Naive B cell (primary cell): ENCODE data around the gene COL19A1. TPM values are rescaled to one million over a fixed set of nuclear protein-coding genes. Genes with fewer than 3 reads are reported as not detected.
"Not testable (repeated sequence)": the region's sequence is repeated elsewhere in the genome, so short reads cannot be mapped to it uniquely, and the experiment has no call there.

Experiments used
- ATAC-seq, 2 donors: fragments of 150-1000 bp; cut with Tn5 transposase; 2 replicates each; pipeline ENCODE4 v1.10.0; 2021; ENCODE audit warnings: low read depth in 2 of 2, mild to moderate bottlenecking in 2 of 2, moderate library complexity in 2 of 2
- DNase-seq: peaks from one replicate; pipeline ENCODE4 v3.0.0; 2022
- H3K27ac Mint-ChIP-seq, 6 donors: one replicate each; pipeline ENCODE4 v1.8.0; 2020 to 2022; ENCODE audit warnings: mild to moderate bottlenecking in 6 of 6, mixed read lengths in 6 of 6, moderate library complexity in 5 of 6, inconsistent platforms in 2 of 6
- H3K27me3 Mint-ChIP-seq, 3 donors: one replicate each; pipeline ENCODE4 v1.8.0; 2021 to 2022; ENCODE audit warnings: mixed read lengths in 3 of 3, mild to moderate bottlenecking in 1 of 3
- H3K36me3 Mint-ChIP-seq, 2 donors: one replicate each; pipeline ENCODE4 v1.8.0; 2020 to 2022; ENCODE audit warnings: mixed read lengths in 2 of 2, inconsistent platforms in 1 of 2, mild to moderate bottlenecking in 1 of 2
- H3K4me1 Mint-ChIP-seq, 3 donors: one replicate each; pipeline ENCODE4 v1.8.0; 2020 to 2022; ENCODE audit warnings: mixed read lengths in 3 of 3, inconsistent platforms in 1 of 3, mild to moderate bottlenecking in 1 of 3, moderate library complexity in 1 of 3
- H3K4me3 Mint-ChIP-seq, 8 donors: one replicate each; pipeline ENCODE4 v1.8.0; 2020 to 2022; ENCODE audit warnings: mild to moderate bottlenecking in 8 of 8, mixed read lengths in 8 of 8, moderate library complexity in 8 of 8, inconsistent platforms in 2 of 8
- H3K9me3 Mint-ChIP-seq, 7 donors: one replicate each; pipeline ENCODE4 v1.8.0; 2020 to 2022; ENCODE audit warnings: mixed read lengths in 7 of 7, mild to moderate bottlenecking in 5 of 7, inconsistent platforms in 2 of 7, moderate library complexity in 1 of 7
- polyA plus RNA-seq, 6 donors: library from polyadenylated mRNA; unstranded; fragments of 300-500 nt; fragmentation: Illumina TruSeq; gene quantifications; one replicate each; pipeline ENCODE4 v1.2.3, GENCODE V29; 2021; ENCODE audit warnings: low read depth in 6 of 6

COL19A1 gene
- polyA plus RNA-seq, 6 donors from 2014 or later: 14.1 to 47.3 (median 31.9) TPM

GRCh38 chr6:69892561-69892960 is 26.2 kb downstream of the COL19A1 start:
- not testable (repeated sequence) for H3K27me3 Mint-ChIP-seq, DNase-seq, H3K4me3 Mint-ChIP-seq, ATAC-seq
- Mint-ChIP-seq H3K4me1 (peaks cover 50 to 85% (median 64%) of the 10 kb centered on the region in 3 donors), H3K36me3 (peaks cover 28 to 33% of the 10 kb centered on the region in 2 donors), H3K9me3 (peaks cover 2 to 19% (median 6%) of the 10 kb centered on the region in 7 donors), H3K27ac (peak overlapping the region in 3 of 6 donors; percentile 34 to 82 (median 52))

DNA sequence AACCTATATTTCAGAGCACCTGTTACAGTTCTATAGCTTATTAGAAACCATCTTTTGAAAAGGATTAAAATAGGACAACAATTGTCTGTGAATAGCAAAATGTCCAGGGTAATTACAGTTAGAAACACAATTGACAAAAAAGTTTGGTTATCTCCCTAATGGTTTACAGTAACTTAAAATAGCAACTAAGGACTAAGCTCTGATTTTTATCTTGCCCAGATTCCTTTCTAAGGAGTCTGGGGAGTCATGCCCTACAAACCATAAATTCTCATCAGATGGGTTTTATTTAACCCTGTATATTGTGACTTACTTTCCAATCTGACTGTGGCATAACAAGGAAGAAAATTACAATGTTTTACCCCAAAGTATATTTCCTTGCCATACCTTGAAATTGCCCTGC is 26.9 kb downstream of the COL19A1 start:
- Mint-ChIP-seq H3K9me3 (peaks cover 2 to 19% (median 6%) of the 10 kb centered on the region in 7 donors), H3K4me3 (peak overlapping the region in 1 of 8 donors; percentile 31), H3K4me1 (peaks cover 43 to 77% (median 57%) of the 10 kb centered on the region in 3 donors), H3K36me3 (peaks cover 21 to 27% of the 10 kb centered on the region in 2 donors), H3K27ac (peak overlapping the region in 5 of 6 donors; percentile 12 to 97 (median 82))
- not testable (repeated sequence) for ATAC-seq, DNase-seq, H3K27me3 Mint-ChIP-seq

DNA sequence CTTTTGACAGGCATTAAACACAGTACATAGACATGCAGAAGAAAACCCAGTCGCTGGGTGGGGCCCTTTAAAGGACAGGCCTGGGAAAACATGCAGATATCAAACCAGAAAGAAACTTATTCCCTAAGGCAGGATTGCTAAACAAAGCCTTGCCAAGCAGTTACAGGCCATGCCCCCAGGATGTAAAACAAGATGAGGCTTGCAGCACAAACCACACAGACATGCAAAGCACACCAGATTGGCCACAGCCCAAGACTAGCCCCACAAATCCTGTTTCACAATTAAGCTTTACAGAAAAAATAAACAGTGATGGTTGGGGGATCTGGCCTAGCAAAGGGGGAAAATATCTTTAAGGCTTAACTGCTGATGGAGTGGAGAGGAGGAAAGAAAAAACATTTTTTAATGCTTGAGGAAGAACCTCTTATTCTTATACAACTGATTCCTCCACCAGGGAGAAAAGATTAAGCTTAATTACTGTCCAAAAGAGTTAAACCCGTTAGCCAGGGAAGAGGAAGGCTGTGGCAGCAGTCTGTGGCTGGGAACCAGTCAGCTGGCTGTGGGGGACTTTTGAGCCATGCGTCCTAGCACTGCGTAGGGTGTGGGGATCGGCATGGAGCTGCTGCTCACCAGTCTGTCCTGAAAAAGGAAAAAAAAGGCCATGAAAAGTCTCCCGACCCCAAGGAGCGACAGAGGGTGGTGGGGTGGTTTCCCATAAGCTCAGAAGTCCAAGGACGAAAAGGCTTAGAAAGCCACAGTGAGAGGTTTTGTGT is 28.4 kb downstream of the COL19A1 start:
- ATAC-seq (peak; percentile 32), DNase-seq (no peak)
- Mint-ChIP-seq H3K4me1 (peaks cover 42 to 66% (median 49%) of the 10 kb centered on the region in 3 donors), H3K27ac (peak overlapping the region; percentile 23 to 89 (median 83)), H3K4me3 (peak overlapping the region in 6 of 8 donors; percentile 9 to 73 (median 38)), H3K36me3 (peaks cover 19 to 28% of the 10 kb centered on the region in 2 donors), H3K9me3 (peaks cover 1 to 11% (median 6%) of the 10 kb centered on the region in 7 donors), H3K27me3 (no peaks in the 10 kb centered on the region)

DNA sequence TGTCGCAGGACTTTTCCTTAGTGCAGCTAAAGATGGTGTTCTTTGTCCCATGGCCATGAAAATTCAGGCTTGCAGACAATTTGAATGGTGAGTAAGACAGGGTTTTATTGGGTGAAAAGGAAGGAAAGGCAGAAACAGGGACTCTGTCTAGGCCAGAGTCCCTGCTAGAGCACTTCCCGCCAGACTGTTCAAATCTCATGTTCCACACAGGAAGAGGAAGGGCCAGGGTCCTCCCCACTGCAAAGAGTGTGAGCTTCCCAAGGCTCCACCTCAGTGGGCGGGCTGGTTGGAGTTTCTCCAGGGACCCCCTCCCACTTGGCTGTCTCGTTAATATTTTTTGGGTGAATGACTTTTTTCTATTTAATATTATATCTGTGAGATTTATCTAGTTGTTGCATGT is 29.0 kb downstream of the COL19A1 start:
- no peak for ATAC-seq
- Mint-ChIP-seq H3K27ac (peak overlapping the region in 5 of 6 donors; percentile 72 to 88 (median 84)), H3K9me3 (peaks cover 0 to 9% (median under 1%) of the 10 kb centered on the region in 7 donors)

DNA sequence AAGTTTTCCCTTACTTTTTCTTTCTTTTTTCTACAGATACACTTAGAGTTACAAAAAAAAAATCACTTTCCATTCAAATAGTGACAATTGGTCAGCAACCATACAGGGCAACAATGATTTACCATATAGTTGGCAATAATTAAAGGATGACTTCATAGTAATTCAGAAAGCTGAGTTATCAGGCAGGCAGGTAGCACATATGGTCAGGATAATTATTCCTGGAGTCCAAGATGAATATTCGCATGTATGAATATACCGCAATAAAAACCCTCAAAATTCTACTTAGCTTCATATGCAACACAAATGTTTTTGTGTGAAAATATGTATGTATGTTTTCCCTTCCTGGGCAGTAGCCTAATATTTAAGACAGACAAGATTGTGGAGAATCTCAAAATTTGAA is 34.5 kb downstream of the COL19A1 start:
- no peak for DNase-seq
- H3K36me3 Mint-ChIP-seq: peaks cover 19 to 23% of the 10 kb centered on the region in 2 donors
- no peak for ATAC-seq
- H3K27me3 Mint-ChIP-seq: no peaks in the 10 kb centered on the region
- peaks cover 0 to 6% (median 0%) of the 10 kb centered on the region in 7 donors for H3K9me3 Mint-ChIP-seq
- no peak overlapping the region for H3K4me3 Mint-ChIP-seq
- peak overlapping the region in 1 of 6 donors; percentile 73 for H3K27ac Mint-ChIP-seq
- peaks cover 10 to 42% (median 13%) of the 10 kb centered on the region in 3 donors for H3K4me1 Mint-ChIP-seq

More for the DNA sequence above, 29.0 kb downstream of the COL19A1 start:
- Mint-ChIP-seq H3K27me3 (no peaks in the 10 kb centered on the region), H3K36me3 (peaks cover 13 to 23% of the 10 kb centered on the region in 2 donors), H3K4me1 (peaks cover 36 to 60% (median 44%) of the 10 kb centered on the region in 3 donors), H3K4me3 (peak overlapping the region in 1 of 8 donors; percentile 73)
- no peak for DNase-seq

DNA sequence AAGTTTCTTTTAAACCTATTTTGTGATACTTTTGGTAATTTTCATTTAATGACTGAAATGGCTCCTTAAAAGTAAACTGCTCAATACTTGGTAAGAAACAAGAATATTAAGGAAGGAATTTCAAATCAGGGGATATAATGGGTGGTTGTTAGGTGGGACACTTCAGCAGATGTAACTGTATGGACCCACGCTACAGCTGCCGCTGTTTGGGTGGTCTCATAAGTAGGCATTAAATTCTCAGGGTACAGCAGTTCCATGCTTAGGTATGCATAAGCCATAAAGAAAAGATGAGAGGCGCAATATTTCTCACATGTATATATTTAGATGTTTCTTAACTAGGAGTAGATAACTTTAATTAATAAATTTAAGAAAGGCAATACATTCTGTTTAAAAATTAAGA is 35.0 kb downstream of the COL19A1 start:
- Mint-ChIP-seq H3K36me3 (peaks cover 18 to 23% of the 10 kb centered on the region in 2 donors), H3K27me3 (no peaks in the 10 kb centered on the region), H3K9me3 (peaks cover 0 to 6% (median 0%) of the 10 kb centered on the region in 7 donors), H3K27ac (peak overlapping the region in 2 of 6 donors; percentile 67 to 73), H3K4me1 (peaks cover 8 to 42% (median 10%) of the 10 kb centered on the region in 3 donors), H3K4me3 (no peak overlapping the region)
- ATAC-seq: no peak
- no peak for DNase-seq

DNA sequence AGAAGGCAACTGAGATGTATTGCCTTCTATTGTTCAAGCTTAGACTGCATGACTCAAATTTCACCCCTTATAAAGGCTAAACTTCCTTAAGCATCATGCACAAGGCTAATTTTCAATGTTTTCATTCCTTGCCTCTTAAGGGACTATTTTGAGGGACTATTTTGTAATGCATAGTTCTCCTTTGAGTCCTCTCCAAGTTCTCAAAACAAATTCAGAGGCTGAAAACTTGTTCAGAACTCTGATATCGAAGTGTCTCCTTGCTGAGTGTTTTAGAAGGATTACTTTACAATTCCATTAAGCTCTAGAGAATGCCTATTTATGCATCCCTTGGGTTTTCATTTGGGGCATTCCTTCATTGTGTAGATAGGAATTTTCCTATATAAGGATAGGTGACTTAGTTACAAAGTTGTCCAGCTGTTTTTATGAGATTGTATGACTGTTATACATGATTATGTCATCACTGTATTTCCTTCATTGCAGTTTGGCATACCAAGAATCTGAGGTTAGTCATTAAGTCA is 41.7 kb downstream of the COL19A1 start:
- H3K27me3 Mint-ChIP-seq: no peaks in the 10 kb centered on the region
- ATAC-seq (no peak), DNase-seq (no peak)
- H3K4me3 Mint-ChIP-seq: no peak overlapping the region
- H3K4me1 Mint-ChIP-seq: peaks cover 22 to 60% (median 25%) of the 10 kb centered on the region in 3 donors
- no peak overlapping the region for H3K27ac Mint-ChIP-seq
- peaks cover 28 to 33% of the 10 kb centered on the region in 2 donors for H3K36me3 Mint-ChIP-seq
- peaks cover 0 to 4% (median 0%) of the 10 kb centered on the region in 7 donors for H3K9me3 Mint-ChIP-seq

DNA sequence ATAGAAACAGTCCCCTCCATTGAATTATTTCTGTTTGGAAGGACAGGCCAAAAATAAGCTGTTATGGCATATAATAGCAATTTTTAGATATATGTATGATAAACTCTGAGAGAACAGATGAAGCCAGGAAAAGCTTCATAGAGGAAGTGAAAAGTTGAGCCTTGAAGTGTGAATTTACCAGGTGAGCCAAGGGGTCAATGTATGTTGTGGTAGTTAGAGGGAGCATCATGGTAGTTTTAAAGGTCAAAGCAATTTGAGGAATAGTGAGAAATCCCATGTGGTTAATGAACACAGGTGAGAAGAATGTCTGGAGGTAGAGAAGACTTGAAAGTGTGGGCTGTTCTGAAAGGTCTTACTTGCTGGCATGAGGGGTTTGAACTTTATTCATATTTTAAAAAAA is 47.0 kb downstream of the COL19A1 start:
- H3K4me3 Mint-ChIP-seq: peak overlapping the region in 2 of 8 donors; percentile 2 to 21
- H3K27ac Mint-ChIP-seq: peak overlapping the region; percentile 16 to 95 (median 65)
- DNase-seq (no peak), ATAC-seq (peak; percentile 61 to 65)
- H3K36me3 Mint-ChIP-seq: peaks cover 29 to 30% of the 10 kb centered on the region in 2 donors
- H3K27me3 Mint-ChIP-seq: no peaks in the 10 kb centered on the region
- peaks cover 0 to 8% (median 0%) of the 10 kb centered on the region in 7 donors for H3K9me3 Mint-ChIP-seq
- H3K4me1 Mint-ChIP-seq: peaks cover 36 to 66% (median 36%) of the 10 kb centered on the region in 3 donors

DNA sequence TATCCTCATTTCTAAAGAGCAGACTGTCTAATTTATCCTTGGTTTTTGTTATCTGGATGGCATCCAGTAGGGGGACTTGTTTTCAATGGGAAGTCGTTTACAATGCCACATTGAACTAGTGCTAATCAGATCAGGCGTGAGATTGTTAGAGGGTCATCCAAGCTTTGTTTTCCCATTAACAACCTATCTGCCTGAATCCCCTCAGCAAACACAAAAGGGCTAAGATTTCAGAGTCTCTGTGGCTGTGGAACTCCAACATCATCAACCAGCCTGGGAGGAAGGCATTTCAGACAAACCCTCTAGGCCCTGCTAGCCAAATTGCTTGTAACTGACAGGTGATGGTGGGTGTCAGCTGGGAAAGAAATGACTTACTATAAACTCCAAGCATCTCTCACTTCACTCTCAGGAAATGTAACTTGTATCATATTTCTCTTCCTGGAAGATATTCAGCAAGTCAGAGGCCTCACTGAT is 47.7 kb downstream of the COL19A1 start:
- Mint-ChIP-seq H3K4me1 (peaks cover 40 to 73% (median 40%) of the 10 kb centered on the region in 3 donors), H3K27me3 (no peaks in the 10 kb centered on the region), H3K36me3 (peaks cover 26 to 29% of the 10 kb centered on the region in 2 donors), H3K9me3 (peaks cover 0 to 8% (median 0%) of the 10 kb centered on the region in 7 donors), H3K4me3 (peak overlapping the region in 1 of 8 donors; percentile 2), H3K27ac (peak overlapping the region in 4 of 6 donors; percentile 8 to 95 (median 68))
- ATAC-seq (no peak), DNase-seq (no peak)

DNA sequence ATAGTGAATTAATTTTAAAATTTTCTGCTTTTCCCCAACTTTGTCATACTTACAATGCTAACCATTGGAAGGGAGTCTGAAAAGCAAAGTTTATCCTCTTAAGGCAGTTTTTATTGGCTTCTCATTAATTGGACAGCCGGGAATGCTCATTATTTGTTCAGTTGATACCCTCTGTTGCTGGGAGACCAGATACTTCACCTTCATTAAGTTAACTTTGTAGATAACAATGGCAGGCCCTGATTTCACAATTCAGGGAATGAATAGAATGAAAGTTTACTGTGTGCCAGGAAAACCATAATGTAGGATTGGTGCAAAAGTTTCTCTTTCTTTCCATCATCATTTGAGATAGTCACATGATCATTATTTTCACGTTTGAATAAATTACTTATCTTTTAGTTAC is 49.0 kb downstream of the COL19A1 start:
- no peak for DNase-seq
- Mint-ChIP-seq H3K27me3 (no peaks in the 10 kb centered on the region), H3K27ac (peak overlapping the region in 4 of 6 donors; percentile 70 to 86 (median 74)), H3K4me3 (no peak overlapping the region), H3K36me3 (peaks cover 17 to 29% of the 10 kb centered on the region in 2 donors), H3K4me1 (peaks cover 37 to 77% (median 42%) of the 10 kb centered on the region in 3 donors), H3K9me3 (peaks cover 0 to 8% (median 0%) of the 10 kb centered on the region in 7 donors)
- no peak for ATAC-seq

GRCh38 chr6:69917834-69918233 is 51.5 kb downstream of the COL19A1 start:
- Mint-ChIP-seq H3K9me3 (peaks cover 0 to 5% (median 3%) of the 10 kb centered on the region in 7 donors), H3K4me3 (peak overlapping the region in 7 of 8 donors; percentile 0 to 77 (median 38)), H3K27me3 (no peaks in the 10 kb centered on the region), H3K27ac (peak overlapping the region; percentile 30 to 93 (median 70)), H3K4me1 (peaks cover 23 to 57% (median 27%) of the 10 kb centered on the region in 3 donors), H3K36me3 (peaks cover 17 to 18% of the 10 kb centered on the region in 2 donors)
- DNase-seq (no peak), ATAC-seq (peak in 1 of 2 donors; percentile 21)

DNA sequence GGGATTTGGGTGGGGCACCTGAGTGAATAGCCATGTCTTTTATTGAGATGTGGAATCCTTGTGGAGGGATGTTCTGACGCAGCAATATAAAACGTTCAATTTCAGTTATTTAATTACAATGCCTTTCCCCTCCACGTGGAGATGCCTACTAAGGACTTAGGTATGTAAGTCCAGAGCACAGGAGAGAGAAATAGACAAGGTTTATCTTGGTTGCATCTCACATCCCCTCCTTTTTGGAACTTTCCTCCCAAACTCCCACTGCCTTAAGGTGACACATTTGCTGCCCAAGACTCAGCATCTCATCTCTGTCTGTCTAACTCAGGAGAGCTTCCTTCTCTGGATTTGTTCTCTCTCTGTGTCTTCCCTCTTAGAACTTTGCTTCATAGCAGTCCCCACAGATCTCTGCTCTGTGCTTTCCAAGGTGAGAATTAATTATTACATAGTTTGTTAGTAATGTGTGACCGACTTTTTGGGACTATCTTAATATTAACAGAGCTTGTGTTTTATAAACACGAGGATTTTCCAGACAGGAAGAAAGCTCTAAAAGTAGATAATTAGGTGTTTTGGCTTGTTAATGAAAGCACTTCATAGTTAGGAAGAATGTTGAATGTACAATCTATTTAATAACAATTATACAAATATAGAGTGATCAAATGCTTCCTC is 52.6 kb downstream of the COL19A1 start:
- Mint-ChIP-seq H3K4me1 (peaks cover 18 to 46% (median 19%) of the 10 kb centered on the region in 3 donors), H3K27me3 (no peaks in the 10 kb centered on the region), H3K9me3 (peaks cover 0 to 13% (median 4%) of the 10 kb centered on the region in 7 donors), H3K27ac (peak overlapping the region; percentile 32 to 89 (median 55)), H3K4me3 (no peak overlapping the region), H3K36me3 (peaks cover 10 to 24% of the 10 kb centered on the region in 2 donors)
- ATAC-seq (no peak), DNase-seq (no peak)

DNA sequence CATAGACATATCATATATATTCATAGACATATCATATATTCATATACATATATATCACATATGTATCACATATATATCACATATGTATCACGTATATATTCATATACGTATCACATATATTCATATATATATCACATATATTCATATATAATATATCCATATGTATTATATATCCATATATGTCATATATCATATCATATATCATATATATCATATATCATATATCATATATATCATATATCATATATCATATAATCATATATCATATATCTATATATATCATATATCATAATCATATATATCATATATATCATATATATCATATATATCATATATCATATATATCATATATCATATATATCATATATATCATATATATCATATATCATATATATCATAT is 54.7 kb downstream of the COL19A1 start:
- not testable (repeated sequence) for H3K4me3 Mint-ChIP-seq, H3K27ac Mint-ChIP-seq, DNase-seq, ATAC-seq, H3K27me3 Mint-ChIP-seq
- peaks cover 2 to 32% (median 8%) of the 10 kb centered on the region in 7 donors for H3K9me3 Mint-ChIP-seq
- peaks cover 14 to 43% (median 27%) of the 10 kb centered on the region in 3 donors for H3K4me1 Mint-ChIP-seq
- H3K36me3 Mint-ChIP-seq: peaks cover 11 to 31% of the 10 kb centered on the region in 2 donors
